Endothelial cell of umbilical vein (primary cell): ENCODE results near the gene DCLRE1B. TPM values are rescaled to one million over a fixed set of nuclear protein-coding genes. Genes with fewer than 3 reads are reported as not detected.

Experiments
- BruUV-seq: library from RNA; stranded (reverse); fragments of 400-500 nt; replicated peaks from 2 replicates; lab custom pipeline; 2021; lab: Mats Ljungman, UMichigan
- CTCF ChIA-PET: fragments of 300-600, 350-600 bp; sonication (Branson Sonifier 250); formaldehyde crosslinking; loops from one replicate; lab custom pipeline; 2021; ENCODE audit warnings: antibody characterized with exemption, inconsistent platforms; lab: Charles Lee
- POLR2A ChIA-PET: fragments of 300-600, 350-600 bp; sonication (Branson Sonifier 250); formaldehyde crosslinking; loops from one replicate; lab custom pipeline; 2021; ENCODE audit warnings: antibody characterized with exemption, inconsistent platforms; lab: Charles Lee
- DNase-seq: peaks from one replicate; pipeline ENCODE4 v3.0.0-alpha.2; 2011; ENCODE audit warnings: low read depth, low spot score
- FAIRE-seq: peaks from 2 replicates; lab custom pipeline; 2011; peaks lifted over from hg19 to GRCh38; lab: Jason Lieb, UNC
- H2AFZ ChIP-seq: 2 replicates; pipeline ENCODE4 v1.6.0; 2012; ENCODE audit warnings: low read depth, low read length, control low read depth, inconsistent platforms
- H3K27ac ChIP-seq: 2 replicates; pipeline ENCODE4 v1.5.1; 2011; ENCODE audit warnings: low read depth, mild to moderate bottlenecking, control low read depth, low read length, moderate library complexity; ENCODE audit not compliant: insufficient read depth
- H3K27me3 ChIP-seq, 2 experiments: 2 replicates each; pipeline versions ENCODE4 v1.6.0 to v1.6.1; 2011; ENCODE audit warnings: low read length in 2 of 2, mixed read lengths in 1 of 2; ENCODE audit not compliant: control insufficient read depth in 2 of 2, insufficient read depth in 2 of 2
- H3K36me3 ChIP-seq, 2 experiments: 2 replicates in 1 of 2; 3 replicates in 1 of 2; pipeline ENCODE4 v1.5.1; 2011; ENCODE audit warnings: low read length in 2 of 2, mild to moderate bottlenecking in 1 of 2, moderate library complexity in 1 of 2; ENCODE audit not compliant: control insufficient read depth in 2 of 2, insufficient read depth in 2 of 2; ENCODE audit errors: extremely low read depth in 1 of 2
- H3K4me1 ChIP-seq: 3 replicates; pipeline ENCODE4 v1.5.1; 2011; ENCODE audit warnings: mild to moderate bottlenecking, low read length; ENCODE audit not compliant: control insufficient read depth, insufficient read depth; ENCODE audit errors: extremely low read depth
- H3K4me2 ChIP-seq: 2 replicates; pipeline ENCODE4 v1.6.1; 2011; ENCODE audit warnings: low read length, control low read depth, mixed read lengths; ENCODE audit not compliant: insufficient read depth
- H3K4me3 ChIP-seq, 3 experiments: fragments of 200-600 bp in 1 of 3; sonication (generic), shearing (Covaris generic) in 1 of 3; replicated peaks in 1 of 3; 2 replicates each; pipeline ENCODE4 v1.5.1; 2011 to 2016; ENCODE audit warnings: control low read depth in 3 of 3, low read length in 3 of 3, mild to moderate bottlenecking in 2 of 3, inconsistent platforms in 1 of 3, low read depth in 1 of 3, moderate library complexity in 1 of 3; ENCODE audit not compliant: insufficient read depth in 1 of 3
- H3K79me2 ChIP-seq: 2 replicates; pipeline ENCODE4 v1.6.0; 2012; ENCODE audit warnings: low read length, inconsistent platforms; ENCODE audit not compliant: control insufficient read depth, insufficient read depth
- H3K9ac ChIP-seq: replicated peaks from 2 replicates; pipeline ENCODE3; 2011; ENCODE audit warnings: low read length, control low read depth; ENCODE audit not compliant: insufficient read depth; ENCODE audit errors: extremely low read depth
- H3K9me1 ChIP-seq: replicated peaks from 3 replicates; pipeline ENCODE4 v1.6.0; 2011; ENCODE audit warnings: mild to moderate bottlenecking, low read length; ENCODE audit not compliant: control insufficient read depth, insufficient read depth; ENCODE audit errors: extremely low read depth
- H3K9me3 ChIP-seq: replicated peaks from 2 replicates; pipeline ENCODE4 v1.5.1; 2012; ENCODE audit warnings: low read length, inconsistent platforms; ENCODE audit not compliant: control insufficient read depth, insufficient read depth
- H4K20me1 ChIP-seq: replicated peaks from 2 replicates; pipeline ENCODE3; 2011; ENCODE audit warnings: mild to moderate bottlenecking, low read length; ENCODE audit not compliant: control insufficient read depth, insufficient read depth; ENCODE audit errors: extremely low read depth
- CTCF ChIP-seq, 2 donors: IDR thresholded peaks; 1 replicate in 1 of 2; 2 replicates in 1 of 2; pipeline ENCODE4 v1.5.1; 2011; ENCODE audit warnings: low read length in 2 of 2, mild to moderate bottlenecking in 2 of 2, moderate library complexity in 2 of 2, control low read depth in 1 of 2, inconsistent platforms in 1 of 2, low read depth in 1 of 2; ENCODE audit not compliant: insufficient read depth in 1 of 2; ENCODE audit errors: extremely low read depth in 1 of 2
- EZH2 ChIP-seq: IDR thresholded peaks from 2 replicates; pipeline ENCODE4 v1.6.1; 2012; ENCODE audit warnings: borderline replicate concordance, low read depth, mild to moderate bottlenecking, moderate library complexity, low read length, inconsistent platforms; ENCODE audit not compliant: severe bottlenecking
- FOS ChIP-seq: IDR thresholded peaks from 2 replicates; pipeline ENCODE4 v1.6.1; 2011; ENCODE audit warnings: mild to moderate bottlenecking, low read length, moderate library complexity, borderline replicate concordance; ENCODE audit not compliant: insufficient read depth
- GATA2 ChIP-seq: IDR thresholded peaks from 2 replicates; pipeline ENCODE4 v1.7.0; 2011; ENCODE audit warnings: low read depth, mild to moderate bottlenecking, moderate library complexity, mixed read lengths, low read length; ENCODE audit not compliant: insufficient read length, insufficient read depth
- JUN ChIP-seq: IDR thresholded peaks from 2 replicates; pipeline ENCODE4 v1.6.1; 2011; ENCODE audit warnings: borderline replicate concordance, low read depth; ENCODE audit not compliant: insufficient read length, insufficient read depth
- MAX ChIP-seq: IDR thresholded peaks from 2 replicates; pipeline ENCODE4 v1.6.1; 2011; ENCODE audit not compliant: insufficient read depth, insufficient read length
- MYC ChIP-seq: IDR thresholded peaks from one replicate; pipeline ENCODE4 v1.6.1; 2011; ENCODE audit warnings: mild to moderate bottlenecking, low read depth, low read length
- POLR2A ChIP-seq: IDR thresholded peaks from 2 replicates; pipeline ENCODE4 v1.6.1; 2012; ENCODE audit warnings: low read depth, mild to moderate bottlenecking, control low read depth, low read length
- POLR2AphosphoS5 ChIP-seq: IDR thresholded peaks from 2 replicates; pipeline ENCODE4 v1.6.1; 2012; ENCODE audit warnings: low read depth, mild to moderate bottlenecking, control low read depth, low read length, moderate library complexity; ENCODE audit not compliant: insufficient read depth
- dilution Hi-C: fragments of 300-500 bp; cut with MboI; formaldehyde crosslinking; loops from one replicate; pipeline ENCODE4 v1.15.0; 2019; ENCODE audit warnings: low sequenced_read_pairs; ENCODE audit not compliant: extremely low pct_ligation_motif_present
- intact Hi-C: fragments of 100-400 bp; cut with micrococcal nuclease; formaldehyde crosslinking; loops from one replicate; pipeline ENCODE4 v1.10.0; 2022
- polyA plus RNA-seq, 4 experiments: library from polyadenylated mRNA; depleted of rRNA in 3 of 4; stranded (reverse) in 3 of 4; unstranded in 1 of 4; fragments of >200 nt; gene quantifications; 2 replicates each; pipeline versions ENCODE4 v1.2.1 to v1.2.3, GENCODE V29; 2011 to 2012; ENCODE audit warnings: missing spikeins in 1 of 4
- total RNA-seq: library from RNA; stranded (reverse); gene quantifications from 2 replicates; pipeline ENCODE4 v1.2.3, GENCODE V29; 2021

DCLRE1B gene
- total and polyA plus RNA-seq, 2 donors (not counting 3 experiments of a cell fraction or from before 2014, with no cell fraction given), result 5.6 to 10.7 TPM

GRCh38 chr1:113856401-113856790 is 48.7 kb upstream of the DCLRE1B start:
- Histone ChIP-seq H3K9me1 (no peaks in the 10 kb centered on the region), H3K9ac (no peak overlapping the region), H3K27me3 (no peaks in the 10 kb centered on the region), H3K9me3 (no peaks in the 10 kb centered on the region), H3K79me2 (no peaks in the 10 kb centered on the region), H3K4me3 (no peak overlapping the region), H3K36me3 (no peaks in the 10 kb centered on the region), H3K4me2 (no peak overlapping the region), H2AFZ (no peak overlapping the region), H3K27ac (no peak overlapping the region), H4K20me1 (no peaks in the 10 kb centered on the region), H3K4me1 (peaks cover 11% of the 10 kb centered on the region)
- DNase-seq (no peak), FAIRE-seq (no peak)
- dilution Hi-C loops, result no loop called here
- POLR2A ChIA-PET, result no interaction called here
- TF ChIP-seq POLR2A (no peak), MAX (no peak)
- BruUV-seq, result no TSS peak
- intact Hi-C loops, result no loop called here
- CTCF ChIA-PET, result interaction anchor here (1.7 to 4.4 kb wide), 2 partner anchors 21 to 75 kb away, joined by 5 to 24 read pairs; no protein-coding TSS in a partner anchor

- Histone ChIP-seq H3K36me3 (no peaks in the 10 kb centered on the region), H4K20me1 (no peaks in the 10 kb centered on the region), H3K4me2 (no peak overlapping the region), H3K9me1 (no peaks in the 10 kb centered on the region), H3K9ac (no peak overlapping the region), H3K27me3 (no peaks in the 10 kb centered on the region), H3K27ac (no peak overlapping the region), H3K79me2 (no peaks in the 10 kb centered on the region), H3K4me3 (no peak overlapping the region), H3K4me1 (peaks cover 14% of the 10 kb centered on the region), H2AFZ (no peak overlapping the region), H3K9me3 (no peaks in the 10 kb centered on the region)
- CTCF ChIA-PET, result no interaction called here
- DNase-seq, result no peak
- intact Hi-C loops (no loop called here), dilution Hi-C loops (no loop called here)
- POLR2A ChIA-PET, result no interaction called here
- no TSS peak for BruUV-seq
- FAIRE-seq, result no peak
- no peak for TF ChIP-seq JUN
- no peak for TF ChIP-seq EZH2
- TF ChIP-seq GATA2, result no peak
- no peak for TF ChIP-seq MAX
- no peak for TF ChIP-seq CTCF (IDR thresholded peaks at IDR 0.05; ENCODE audit: extremely low read depth in 1 of 2, insufficient read depth in 1 of 2, low read depth in 1 of 2, low read length in 2 of 2)
- no peak for TF ChIP-seq POLR2A
- TF ChIP-seq FOS, result no peak
- no peak for TF ChIP-seq MYC
- no peak for TF ChIP-seq POLR2AphosphoS5
Observed at GRCh38 chr1:113857776-113858175, 47.4 kb upstream of the DCLRE1B start.
